Amniotic stem cell (primary cell): Measurements from ENCODE around the gene AP4S1.
"Not testable (repeated sequence)": the region's sequence is repeated elsewhere in the genome, so short reads cannot be mapped to it uniquely, and the experiment has no call there.

Experiments
- DNase-seq: peaks from one replicate; lab custom pipeline; 2025; lab: John Stamatoyannopoulos, UW

Gene AP4S1, protein sequence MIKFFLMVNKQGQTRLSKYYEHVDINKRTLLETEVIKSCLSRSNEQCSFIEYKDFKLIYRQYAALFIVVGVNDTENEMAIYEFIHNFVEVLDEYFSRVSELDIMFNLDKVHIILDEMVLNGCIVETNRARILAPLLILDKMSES

DNA sequence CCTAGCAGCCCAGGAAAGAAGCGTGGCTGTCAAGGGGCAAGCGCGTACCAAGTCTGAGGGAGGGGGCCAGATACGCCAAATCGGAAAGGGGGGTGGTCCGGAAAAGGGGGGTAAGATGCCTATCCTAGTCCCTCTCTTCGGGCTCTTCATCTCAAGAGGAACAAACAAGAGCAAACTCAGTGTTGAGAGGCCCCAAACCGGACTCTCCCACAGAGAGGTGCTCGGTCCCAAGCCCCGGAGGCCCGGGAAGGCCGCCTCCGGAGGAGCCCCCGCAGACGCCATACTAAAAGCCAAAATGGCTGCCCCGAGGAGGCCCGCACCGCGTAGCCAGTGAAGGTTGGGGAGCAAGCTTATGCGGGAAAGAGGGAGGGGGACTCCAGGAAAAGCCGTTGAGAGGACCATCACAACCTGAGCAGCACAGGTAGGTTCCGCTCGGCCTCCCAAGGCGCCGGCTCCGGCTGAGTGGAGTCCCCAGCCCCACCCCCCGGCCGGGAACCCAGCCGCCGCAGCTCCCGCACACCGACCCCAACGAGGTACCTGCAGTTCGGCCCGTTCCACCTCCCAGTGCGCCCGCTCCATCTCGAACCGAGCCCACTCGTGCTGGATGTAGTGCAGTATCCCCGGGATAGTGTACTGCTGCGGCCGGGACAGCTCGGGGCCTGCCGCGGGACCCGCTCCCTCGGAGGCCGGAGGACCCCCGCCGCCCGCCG lies at the start of gene AP4S1:
AP4S1 (plus strand) TSS at position 283 of the 710 bp plus-strand sequence. CDS start 40,548 bp downstream, outside the sequence.
- DNase-seq: no peak

DNA sequence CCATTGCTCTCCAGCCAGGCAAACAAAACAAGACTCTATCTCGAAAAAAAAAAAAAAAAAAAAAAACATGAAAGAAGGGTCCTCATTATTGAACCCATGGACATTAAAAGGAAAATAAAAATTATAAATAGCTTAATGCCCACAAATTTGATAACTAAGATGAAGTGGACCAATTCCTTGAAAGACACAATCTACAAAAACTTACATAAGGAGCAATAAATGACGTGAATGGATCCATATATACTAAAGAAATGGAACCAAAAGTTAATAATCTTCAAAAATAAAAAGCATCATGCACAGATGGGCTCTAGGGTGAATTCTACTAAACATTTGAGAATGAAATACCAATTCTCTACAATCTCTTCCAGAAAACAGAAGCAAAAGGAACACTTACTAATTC lies 47.7 kb upstream of the AP4S1 start:
- DNase-seq: no peak

DNA sequence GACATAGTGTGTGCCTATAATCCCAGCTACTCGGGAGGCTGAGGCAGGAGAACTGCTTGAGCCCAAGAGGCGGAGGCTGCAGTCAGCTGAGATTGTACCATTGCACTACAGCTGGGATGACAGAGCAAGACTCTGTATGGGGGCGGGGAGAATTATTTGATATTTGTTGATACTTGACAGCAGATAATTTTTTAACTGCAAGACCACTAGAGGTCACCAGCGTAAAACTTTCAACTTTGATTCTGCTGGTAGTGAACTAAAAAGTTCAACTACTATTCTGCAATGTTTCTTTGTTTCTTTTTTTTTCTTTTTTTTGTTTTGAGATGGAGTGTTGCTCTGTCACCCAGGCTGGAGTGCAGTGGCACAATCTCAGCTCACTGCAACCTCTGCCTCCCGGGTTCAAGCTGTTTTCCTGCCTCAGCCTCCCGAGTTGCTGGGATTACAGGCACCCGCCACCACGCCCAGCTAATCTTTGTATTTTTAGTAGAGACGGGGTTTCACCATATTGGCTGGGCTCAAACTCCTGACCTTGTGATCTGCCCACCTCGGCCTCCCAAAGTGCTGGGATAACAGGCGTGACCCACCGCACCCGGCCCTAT lies 45.2 kb upstream of the AP4S1 start:
- peak; percentile 75 for DNase-seq

DNA sequence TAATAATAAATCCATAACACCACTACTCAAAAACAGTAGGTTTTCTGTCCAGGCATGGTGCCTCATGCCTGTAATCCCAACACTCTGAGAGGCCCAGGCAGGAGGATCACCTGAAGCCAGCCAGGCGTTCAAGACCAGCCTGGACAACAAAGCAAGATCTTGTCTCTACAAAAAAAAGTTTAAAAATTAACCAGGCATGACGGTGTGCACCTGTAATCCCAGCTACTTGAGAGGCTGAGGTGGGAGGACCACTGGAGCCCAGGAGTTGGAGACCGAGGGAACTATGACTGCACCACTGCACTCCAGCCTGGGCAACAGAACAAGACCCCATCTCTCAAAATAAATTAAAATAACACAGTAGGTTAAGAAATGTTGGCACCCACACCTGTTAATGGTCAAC lies 44.5 kb upstream of the AP4S1 start:
- DNase-seq: no peak

DNA sequence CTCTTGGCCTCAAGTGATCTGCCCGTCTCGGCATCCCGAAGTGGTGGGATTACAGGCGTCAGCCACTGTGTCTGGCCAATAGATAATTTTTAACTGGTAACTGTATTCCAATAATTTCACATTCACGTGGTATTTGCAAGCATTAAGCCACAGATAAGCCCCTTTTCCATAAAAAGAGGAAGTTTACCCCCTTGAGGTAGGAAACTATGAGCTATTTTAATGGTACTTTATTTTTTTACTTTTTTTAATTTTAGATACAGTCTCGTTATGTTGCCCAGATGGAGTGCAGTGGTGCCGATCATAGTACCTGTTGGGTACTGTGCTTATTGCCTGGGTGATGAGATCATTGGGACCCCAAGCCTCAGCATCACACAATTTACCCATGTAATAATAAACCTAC lies 42.9 kb upstream of the AP4S1 start:
- no peak for DNase-seq

DNA sequence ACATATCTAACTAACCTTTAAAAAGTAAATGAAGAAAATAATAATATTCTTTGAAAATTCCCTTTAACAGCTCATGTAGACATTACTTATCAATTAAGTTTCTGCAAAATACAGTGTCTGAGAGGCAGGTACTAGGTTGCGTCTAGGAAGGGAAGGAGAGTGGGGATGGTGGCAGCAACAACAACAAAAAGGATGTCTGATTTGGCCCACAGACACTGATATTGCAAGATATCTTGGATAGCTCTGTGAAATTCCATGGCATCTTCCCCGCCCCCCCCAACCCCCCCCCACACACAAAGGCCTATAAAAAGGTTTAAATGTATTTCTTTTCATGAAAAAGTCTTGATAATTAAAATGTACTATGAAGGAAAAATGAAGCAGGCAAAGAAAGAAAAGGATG lies 41.6 kb upstream of the AP4S1 start:
- no peak for DNase-seq

DNA sequence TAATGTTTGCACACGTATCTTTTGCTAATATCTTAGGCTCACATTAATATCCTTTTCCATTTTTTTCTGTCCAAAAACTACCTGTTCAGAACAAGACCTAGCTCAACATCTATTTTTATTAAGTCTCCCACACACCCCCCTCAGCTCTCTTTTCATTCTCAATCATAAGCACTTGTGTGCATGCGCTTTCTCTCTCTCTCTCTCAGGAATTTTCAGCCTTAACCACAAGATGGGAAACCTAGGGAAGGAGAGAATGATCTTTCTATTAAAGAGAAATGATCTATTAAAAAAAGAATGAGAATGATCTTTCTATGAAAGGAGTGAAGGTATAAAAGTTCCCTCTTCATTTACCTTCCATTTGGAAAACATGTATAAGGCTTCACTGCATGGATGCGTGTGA lies 39.7 kb upstream of the AP4S1 start:
- DNase-seq: no peak

DNA sequence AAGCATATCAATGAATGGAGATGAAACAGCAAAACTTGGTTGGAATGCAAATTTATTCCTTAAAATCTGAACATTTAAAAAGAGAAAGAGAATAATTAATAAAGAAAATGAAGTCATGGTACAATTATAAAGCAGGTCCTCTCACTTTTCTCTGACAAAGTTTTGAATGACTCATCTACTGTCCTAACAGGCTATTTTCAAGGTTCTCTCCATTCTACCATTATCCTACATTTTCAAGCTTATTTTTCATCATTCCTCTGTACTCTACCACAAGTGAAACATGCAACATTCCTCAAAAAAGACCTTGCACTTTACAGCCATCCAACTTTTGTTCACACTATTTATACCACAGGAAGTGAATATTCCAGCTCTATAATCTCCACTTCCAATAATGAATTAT lies 36.9 kb upstream of the AP4S1 start:
- DNase-seq: no peak

DNA sequence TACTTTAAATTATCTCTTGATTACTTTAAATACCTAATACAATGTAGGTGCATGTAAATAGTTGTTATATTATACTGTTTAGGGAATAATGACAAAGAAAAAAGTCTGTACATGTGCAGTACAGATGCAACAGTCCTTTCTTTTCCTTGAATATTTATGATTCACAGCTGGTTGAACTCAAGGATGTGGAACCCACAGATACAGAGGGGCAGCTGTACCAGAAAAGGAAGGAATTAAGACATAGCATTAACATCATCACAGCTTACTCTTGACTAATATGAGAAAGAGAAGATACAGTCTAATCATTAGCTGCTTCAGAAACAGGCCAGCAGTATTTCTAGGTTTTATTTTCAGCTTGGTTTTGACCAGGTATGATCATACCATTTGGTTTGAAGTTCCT lies 34.7 kb upstream of the AP4S1 start:
- DNase-seq: no peak

DNA sequence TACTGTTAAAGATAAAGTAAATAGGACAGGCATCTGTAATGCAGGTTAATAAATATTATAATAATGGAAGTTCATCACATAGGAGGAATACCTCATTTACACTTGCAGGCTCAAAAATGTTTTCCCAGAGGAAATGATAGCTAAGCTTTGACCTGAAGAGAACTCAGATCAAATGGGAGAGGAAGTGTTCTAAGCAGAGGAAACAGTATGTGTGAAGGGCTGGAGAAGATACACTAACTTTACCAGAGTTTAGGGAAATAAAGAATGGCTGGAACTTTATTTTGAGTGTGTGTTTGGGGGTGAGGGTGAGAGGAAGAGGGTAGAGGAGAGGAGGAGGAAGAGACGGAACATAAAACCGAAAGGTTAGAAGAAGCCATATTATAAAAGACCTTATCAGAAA lies 34.0 kb upstream of the AP4S1 start:
- no peak for DNase-seq

DNA sequence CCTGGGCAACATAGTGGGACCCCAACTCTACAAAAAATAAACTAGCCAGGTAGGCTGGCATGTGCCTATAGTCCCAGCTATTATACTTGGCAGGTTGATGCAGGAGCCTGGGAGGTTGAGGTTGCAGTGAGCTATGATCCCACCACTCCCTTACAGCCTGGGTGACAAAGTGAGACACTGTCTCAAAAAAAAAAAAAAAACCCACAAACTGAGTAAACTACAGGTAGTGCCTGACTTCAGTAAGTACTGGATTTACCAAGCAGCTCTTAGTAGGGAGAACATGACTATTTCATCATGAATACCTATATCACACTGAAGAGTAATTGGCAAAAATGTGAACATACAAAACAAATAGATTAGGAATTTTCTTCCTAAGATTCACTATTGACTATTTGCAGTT lies 32.4 kb upstream of the AP4S1 start:
- no peak for DNase-seq

DNA sequence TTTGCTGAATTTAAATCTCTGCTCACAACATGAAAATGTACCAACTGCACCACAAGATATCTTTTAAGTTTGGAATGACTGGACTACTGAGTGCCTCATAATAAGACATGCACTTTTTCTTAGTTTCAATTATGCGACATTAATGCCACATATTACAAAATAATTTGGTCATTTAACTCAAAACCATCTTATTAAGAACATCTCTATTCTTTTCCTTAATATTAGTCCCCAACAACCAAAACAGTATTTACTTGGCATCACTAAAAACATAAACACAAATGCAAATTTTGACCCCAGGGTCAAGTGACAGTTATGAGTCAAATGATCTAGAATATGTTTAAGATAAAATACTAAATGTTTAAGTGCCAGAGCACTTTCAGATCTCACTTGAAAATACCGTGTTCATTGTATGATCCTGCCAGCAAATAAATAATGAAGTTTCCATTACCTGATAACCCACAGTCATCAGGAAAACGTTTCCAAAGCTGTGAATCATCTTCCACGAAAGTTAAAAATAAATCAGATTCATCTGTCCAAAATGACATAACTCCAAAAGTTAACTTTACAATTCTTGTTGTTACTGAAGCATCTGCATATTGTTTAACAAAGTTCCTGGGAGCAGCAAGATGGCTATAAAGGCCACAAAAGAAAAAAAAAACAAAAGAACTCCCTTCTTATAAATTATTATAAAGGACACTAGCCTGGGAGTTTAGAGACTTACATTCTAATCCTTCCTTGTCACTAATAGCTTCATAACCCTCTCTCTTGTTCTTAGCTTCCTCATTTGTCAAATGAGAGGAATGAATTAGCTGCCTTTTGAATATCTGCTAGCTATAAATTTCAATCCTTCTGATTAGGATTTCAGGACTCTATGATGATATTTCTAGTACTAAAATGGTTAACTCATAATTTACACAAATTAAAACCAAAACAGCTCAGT lies 30.5 kb upstream of the AP4S1 start:
- DNase-seq: no peak

DNA sequence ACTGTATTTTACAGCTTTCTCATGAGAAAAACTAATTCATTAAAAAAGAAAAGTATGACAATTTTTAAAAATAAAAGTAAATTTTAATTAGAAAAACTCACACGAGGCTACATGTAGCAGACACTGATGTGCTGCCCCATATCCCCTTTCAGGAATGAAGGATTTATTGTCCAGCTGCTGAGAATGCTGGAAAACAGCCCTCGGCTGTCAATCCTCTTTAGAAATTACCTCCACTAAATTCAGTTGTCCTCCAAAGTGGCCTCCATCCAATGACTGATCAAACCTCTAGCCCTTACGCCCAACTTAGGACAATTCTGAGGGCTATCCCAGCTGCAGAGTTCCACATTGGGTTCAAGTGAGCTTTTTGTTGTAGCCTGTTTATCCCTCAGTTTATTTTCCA lies 29.8 kb upstream of the AP4S1 start:
- no peak for DNase-seq

DNA sequence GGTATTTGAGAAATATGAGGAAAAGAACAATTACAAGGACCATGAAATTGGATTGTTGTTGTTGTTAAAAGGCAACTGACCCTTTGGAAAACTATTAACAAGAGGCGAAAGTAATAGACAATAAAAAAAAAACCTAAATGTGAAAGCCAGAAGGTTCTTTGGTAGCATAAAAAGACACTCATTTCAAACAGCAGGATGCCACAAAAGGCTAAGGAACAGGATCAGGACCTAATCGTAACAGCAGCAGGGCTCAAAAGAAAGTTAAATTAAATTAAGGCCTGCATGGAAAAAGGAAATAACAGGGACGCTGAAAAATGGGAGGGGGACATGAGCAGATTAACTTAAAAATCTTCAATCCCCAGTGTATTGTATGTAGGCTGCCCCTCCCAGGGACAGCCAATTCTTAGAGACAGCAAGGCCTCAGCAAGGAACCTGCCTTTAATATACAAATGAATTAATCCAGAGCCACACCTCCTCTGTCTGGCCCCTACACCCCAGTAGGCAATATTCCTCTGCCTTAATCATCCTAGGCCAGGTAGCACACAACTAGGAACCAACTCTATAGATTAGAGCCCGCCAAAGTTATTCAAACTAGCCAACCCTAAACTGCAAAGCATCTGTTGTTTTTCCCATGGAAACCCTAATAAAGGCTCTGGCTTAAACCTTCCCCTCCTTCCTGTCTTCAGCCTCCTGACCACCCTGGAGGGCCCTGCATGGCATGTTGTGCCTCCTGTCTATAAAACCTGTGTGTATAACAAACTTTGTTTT lies 28.4 kb upstream of the AP4S1 start:
- no peak for DNase-seq

DNA sequence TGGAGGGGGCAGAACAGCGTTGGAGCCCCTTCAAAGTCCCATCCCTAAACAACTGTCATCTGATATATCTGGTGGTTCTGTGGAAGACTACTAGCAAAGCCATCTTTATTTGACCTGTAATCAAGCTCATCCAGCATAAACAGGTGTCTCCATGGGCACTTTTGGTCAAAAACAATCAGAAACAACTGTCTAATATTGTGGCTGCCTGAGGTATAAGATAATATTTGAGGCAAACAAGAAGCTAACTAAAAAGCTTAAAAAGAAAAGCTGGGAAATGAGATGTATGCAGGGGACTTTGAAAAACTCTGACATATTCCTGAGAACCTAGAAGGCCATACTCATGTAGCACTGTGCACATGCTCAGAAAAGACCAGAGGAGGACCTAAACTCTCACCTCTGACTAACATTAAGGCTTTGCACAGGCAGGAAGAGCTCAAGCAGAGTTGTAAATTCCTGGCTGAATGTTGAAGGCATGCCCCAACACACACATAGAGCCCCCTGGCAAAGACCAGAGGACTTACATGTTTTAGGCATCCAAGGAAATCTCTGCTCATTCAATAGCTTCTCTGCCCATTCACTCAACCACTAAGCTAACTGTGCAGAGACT lies 27.2 kb upstream of the AP4S1 start:
- no peak for DNase-seq

DNA sequence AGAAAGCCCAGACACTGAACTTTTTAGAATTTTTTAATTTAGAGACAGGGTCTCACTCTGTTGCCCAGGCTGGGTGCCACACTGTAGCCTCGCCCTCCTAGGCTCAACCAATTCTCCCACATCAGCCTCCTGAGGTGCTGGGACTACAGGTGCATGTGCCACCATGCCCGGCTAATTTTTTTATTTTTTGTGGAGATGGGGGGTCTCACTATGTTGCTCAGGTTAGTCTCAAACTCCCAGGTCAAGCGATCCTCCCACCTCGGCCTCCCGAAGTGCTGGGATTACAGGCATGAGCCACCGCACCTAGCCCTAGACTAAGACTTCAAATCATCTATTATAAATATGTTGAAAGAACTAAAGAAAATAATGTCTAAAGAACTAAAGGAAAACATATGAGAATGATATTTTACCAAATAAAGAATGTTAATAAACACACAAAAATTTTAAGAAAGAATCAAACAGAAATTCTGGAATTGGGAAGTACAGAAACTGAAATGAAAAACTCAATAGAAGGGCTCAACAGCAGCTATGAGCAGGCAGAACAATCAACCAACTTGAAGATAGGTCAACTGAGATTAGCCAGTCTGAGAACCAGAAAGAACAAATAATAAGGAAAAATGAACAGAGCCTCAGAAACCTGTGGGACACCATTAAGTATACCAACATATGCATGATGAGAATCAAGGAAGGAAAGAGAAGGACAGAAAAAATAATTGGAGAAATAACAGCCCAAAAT lies 26.2 kb upstream of the AP4S1 start:
- no peak for DNase-seq

DNA sequence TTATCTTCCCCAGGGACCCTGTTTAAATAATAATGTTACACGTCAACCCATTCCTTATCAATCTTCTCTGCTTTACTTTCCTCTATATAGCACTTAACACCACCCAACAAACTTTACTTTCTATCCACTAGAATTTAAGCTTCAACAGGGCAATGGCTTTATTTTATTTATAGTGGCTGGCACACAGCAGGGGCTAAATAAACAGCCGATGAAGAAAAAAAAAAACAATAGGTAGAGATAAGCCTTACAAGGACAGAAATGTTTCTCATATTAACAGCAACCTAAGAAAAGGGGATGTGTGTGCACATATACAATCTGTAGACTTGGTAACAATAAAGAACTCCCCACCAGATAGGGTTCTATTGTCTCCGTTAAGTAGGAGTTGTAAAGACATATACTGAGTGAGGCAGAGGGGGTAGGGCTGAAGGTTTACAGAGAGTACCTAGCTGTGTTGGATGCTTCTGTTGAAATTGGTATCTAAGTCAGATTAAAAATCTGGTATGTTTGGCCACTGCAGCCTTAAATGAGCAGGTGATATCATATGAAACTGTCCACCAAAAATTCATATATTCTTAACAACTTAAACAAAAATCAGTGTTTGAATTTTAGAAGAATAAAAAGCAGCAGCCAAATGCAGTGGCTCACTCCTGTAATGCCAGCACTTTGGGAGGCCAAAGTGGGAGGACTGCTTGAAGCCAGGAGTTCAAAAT lies 24.7 kb upstream of the AP4S1 start:
- no peak for DNase-seq

DNA sequence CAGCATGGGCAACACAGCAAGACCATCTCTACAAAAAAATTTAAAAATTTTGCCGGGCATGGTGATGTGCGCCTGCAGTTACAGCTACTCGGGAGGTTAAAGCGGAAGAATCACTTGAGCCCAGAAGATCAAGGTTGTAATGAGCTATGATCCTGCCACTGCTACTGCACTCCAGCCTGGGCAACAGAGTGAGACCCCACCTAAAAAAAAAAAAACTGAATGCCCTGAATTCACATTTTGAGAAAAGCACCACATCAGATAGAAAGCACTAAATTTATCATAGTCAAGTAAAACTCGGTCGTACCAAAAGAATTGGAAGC lies 24.1 kb upstream of the AP4S1 start:
- DNase-seq: no peak

DNA sequence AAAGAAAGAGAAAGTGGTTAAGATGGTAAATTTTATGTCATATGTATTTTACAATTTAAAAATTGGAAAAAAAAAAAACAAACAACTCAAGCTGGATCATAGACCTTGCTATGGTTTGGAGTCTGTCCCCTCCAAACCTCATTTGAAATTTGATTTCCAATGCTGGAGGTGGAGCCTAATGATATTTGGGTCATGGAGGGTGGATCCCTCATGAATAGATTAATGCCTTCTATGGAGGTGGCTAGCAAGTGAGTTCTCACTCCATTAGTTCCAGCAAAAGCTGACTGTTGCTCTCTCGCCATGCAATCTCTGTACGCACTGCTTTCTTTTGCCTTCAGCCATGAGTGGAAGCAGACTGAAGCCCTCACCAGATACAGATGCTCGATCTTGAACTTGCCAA lies 22.2 kb upstream of the AP4S1 start:
- no peak for DNase-seq

DNA sequence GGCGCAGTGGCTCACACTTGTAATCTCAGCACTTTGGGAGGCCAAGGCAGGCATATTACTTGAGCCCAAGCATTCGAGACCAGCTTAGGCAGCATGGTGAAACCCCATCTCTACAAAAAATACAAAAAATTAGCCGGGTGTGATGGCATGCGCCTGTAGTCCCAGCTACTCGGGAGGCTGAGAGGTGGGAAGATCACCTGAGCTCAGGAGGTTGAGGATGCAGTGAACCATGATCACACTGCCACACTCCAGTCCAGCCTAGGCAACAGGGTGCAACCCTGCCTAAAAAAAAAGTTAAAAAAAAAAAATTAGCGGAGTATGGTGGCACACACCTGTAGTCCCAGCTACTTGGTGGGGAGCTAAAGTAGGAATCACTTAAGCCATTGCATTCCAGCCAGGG lies 21.4 kb upstream of the AP4S1 start:
- not testable (repeated sequence) for DNase-seq
